Heart right ventricle (tissue), 16 donors: ENCODE data around the gene ANLN. TPM values are rescaled to one million over a fixed set of nuclear protein-coding genes. Genes with fewer than 3 reads are reported as not detected.

Experiments used
- ATAC-seq, 8 donors: fragments of 200-7000 bp; cut with Tn5 transposase; one replicate each; pipeline ENCODE4 v1.9.1; 2020; ENCODE audit warnings: mild to moderate bottlenecking in 8 of 8, moderate library complexity in 8 of 8, moderate number of reproducible peaks in 1 of 8
- DNase-seq, 2 donors: peaks; one replicate each; pipeline ENCODE4 v3.0.0-alpha.2; 2020
- H3K27ac ChIP-seq, 10 donors: fragments of 200-600 bp; sonication (generic) in 2 of 10; one replicate each; pipeline versions ENCODE4 v1.5.0 to v1.8.0; 2020 to 2022; ENCODE audit warnings: mild to moderate bottlenecking in 3 of 10
- H3K27me3 ChIP-seq, 7 donors: fragments of 200-600 bp; one replicate each; pipeline ENCODE4 v1.8.0; 2021 to 2022; ENCODE audit warnings: mild to moderate bottlenecking in 2 of 7
- H3K36me3 ChIP-seq, 9 donors: fragments of 200-600 bp; sonication (generic) in 1 of 9; one replicate each; pipeline versions ENCODE4 v1.5.0 to v1.8.0; 2020 to 2022; ENCODE audit warnings: mild to moderate bottlenecking in 2 of 9
- H3K4me1 ChIP-seq, 9 donors: fragments of 200-600 bp; sonication (generic) in 1 of 9; one replicate each; pipeline versions ENCODE4 v1.5.0 to v1.8.0; 2020 to 2022; ENCODE audit warnings: mild to moderate bottlenecking in 4 of 9
- H3K4me3 ChIP-seq, 10 donors: fragments of 200-600 bp; sonication (generic) in 2 of 10; one replicate each; pipeline versions ENCODE4 v1.5.0 to v1.8.0; 2020 to 2022; ENCODE audit warnings: mild to moderate bottlenecking in 7 of 10, moderate library complexity in 2 of 10
- H3K9me3 ChIP-seq, 11 donors: fragments of 200-600 bp in 10 of 11; sonication (generic) in 2 of 11; one replicate each; pipeline versions ENCODE4 v1.5.0 to v1.8.0; 2013 to 2022; ENCODE audit warnings: mild to moderate bottlenecking in 2 of 11, control low read depth in 1 of 11, moderate library complexity in 1 of 11
- WGBS, 2 donors: extraction: QIAGEN DNeasy Blood & Tissue Kit; methylation state at CpG; one replicate each; pipeline ENCODE4 v1.1.7; 2013; ENCODE audit warnings: inconsistent platforms in 1 of 2; 5-methylcytosine and 5-hydroxymethylcytosine counted together
- intact Hi-C, 10 donors: fragments of 100-400 bp; cut with DNase I; formaldehyde crosslinking; loops; one replicate each; pipeline versions ENCODE4 v1.11.1 to v1.14.2; 2022
- polyA plus RNA-seq, 2 donors: library from polyadenylated mRNA; stranded (reverse); fragments of 200-250 nt; gene quantifications; one replicate each; pipeline ENCODE4 v1.2.3, GENCODE V29; 2013
- total RNA-seq, 10 donors: library from RNA; stranded (reverse); fragmentation: NEBNext Ultra II Directional in 3 of 10; extraction: Animal tissue kit (Norgen Biotek cat#: 25700) in 3 of 10; gene quantifications; one replicate each; pipeline versions ENCODE4 v1.2.1 to v1.2.4, GENCODE V29; 2021 to 2023
- TF ChIP-seq, protein P1 (sequence below), 9 donors: fragments of 200-600 bp; sonication (generic) in 2 of 9; IDR thresholded peaks; one replicate each; pipeline versions ENCODE4 v1.5.0 to v1.8.0; 2021 to 2022; ENCODE audit warnings: antibody characterized with exemption in 9 of 9, mild to moderate bottlenecking in 5 of 9, moderate library complexity in 1 of 9
- donor health status: Arrhythmogenic right ventricular cardiomyopathy.
- donor health status: ischemic (EF 13 %, LVEDD 7.1; RV severe dilation, severe dysfunction).
- donor health status: healthy with polysubstance abuse.
- donor health status: DM: no; HTN: yes; CAD: no.
- donor health status: DM: no; HTN: no; CAD: no.
- donor health status: ischemic (EF 25% LVEDD 6.9; RV normal size, moderate dysfunction).
- donor health status: ischemic (EF 25% LVEDD 5.7; RV mildly dilated, moderate dysfunction).
- donor health status: healthy.
- donor health status: DM: yes; HTN: yes; CAD: no.
- donor health status: Ischemic cardiomyopathy.
- donor health status: ischemic (EF 35%, LVEDD 5.7; RV mildly dilated, moderate dysfunction).
- donor health status: nonischemic (EF 11% LVEDD 7.7; RV severe dilation, severe dysfunction).
- donor health status: DM: yes; HTN: yes; CAD: no.
- donor health status: PGD.
- donor health status: ischemic (EF 29% LVEDD 5.4; RV normal size, mild dysfunction).
- donor health status: nonischemic (EF 23%, LVEDD 6.1; RV moderate dilation, normal function).

Gene ANLN
- total and polyA plus RNA-seq, 12 donors = 0.38 to 13.4 (median 1.9) TPM

DNA sequence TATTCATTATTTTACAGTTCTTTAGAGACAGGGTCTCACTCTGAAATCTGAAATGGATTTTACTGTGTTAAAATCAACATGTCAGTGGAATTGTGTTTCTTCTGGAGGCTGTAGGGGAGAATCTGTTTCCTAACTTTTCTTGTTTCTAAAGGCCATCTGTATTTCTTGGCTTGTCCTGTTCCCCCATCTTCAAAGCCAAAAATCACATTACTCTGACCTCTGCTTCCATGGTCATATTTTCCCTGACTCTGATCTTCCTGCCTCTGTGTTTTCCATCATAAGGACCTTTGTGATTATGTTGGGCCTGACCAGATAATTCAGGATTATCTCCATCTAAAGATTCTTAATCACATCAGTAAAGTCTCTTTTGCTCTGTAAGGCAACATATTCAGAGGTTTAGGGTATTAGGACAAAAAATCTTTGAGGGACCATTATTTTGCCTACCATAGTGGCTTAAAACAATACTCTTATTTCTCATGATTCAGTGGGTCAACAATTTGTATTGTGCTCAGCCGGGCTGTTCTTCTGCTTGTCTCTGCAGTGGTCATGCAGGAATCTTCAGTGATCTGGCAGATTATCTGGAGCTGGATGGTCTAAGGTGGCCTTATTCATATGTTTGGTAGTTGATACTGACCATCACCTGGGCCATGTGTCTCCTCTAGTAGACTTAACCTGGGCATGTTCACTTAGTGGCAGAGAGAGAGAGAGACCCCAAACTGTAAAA, 5.7 kb downstream of the ANLN start:
- 90 to 100% methylated on average over 1 of the region's 1 CpG for WGBS, 2 donors
- ATAC-seq = no peak

DNA sequence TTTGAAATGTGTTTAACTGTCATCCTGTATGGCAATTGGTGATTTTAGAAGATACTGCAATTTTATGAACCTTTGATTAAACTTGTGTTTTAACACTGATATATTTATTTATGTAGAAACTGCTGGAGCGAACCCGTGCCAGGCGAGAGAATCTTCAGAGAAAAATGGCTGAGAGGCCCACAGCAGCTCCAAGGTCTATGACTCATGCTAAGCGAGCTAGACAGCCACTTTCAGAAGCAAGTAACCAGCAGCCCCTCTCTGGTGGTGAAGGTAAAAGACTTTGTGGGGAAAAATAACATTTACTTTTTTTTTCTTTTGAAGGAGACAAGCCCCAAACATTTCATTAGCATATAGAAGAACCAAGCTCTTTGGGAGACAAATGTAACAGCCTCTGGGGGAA, 6.5 kb downstream of the ANLN start:
- peaks cover 0 to 8% (median 0%) of the 10 kb centered on the region in 11 donors for H3K9me3 ChIP-seq
- TF ChIP-seq, protein P1, sequence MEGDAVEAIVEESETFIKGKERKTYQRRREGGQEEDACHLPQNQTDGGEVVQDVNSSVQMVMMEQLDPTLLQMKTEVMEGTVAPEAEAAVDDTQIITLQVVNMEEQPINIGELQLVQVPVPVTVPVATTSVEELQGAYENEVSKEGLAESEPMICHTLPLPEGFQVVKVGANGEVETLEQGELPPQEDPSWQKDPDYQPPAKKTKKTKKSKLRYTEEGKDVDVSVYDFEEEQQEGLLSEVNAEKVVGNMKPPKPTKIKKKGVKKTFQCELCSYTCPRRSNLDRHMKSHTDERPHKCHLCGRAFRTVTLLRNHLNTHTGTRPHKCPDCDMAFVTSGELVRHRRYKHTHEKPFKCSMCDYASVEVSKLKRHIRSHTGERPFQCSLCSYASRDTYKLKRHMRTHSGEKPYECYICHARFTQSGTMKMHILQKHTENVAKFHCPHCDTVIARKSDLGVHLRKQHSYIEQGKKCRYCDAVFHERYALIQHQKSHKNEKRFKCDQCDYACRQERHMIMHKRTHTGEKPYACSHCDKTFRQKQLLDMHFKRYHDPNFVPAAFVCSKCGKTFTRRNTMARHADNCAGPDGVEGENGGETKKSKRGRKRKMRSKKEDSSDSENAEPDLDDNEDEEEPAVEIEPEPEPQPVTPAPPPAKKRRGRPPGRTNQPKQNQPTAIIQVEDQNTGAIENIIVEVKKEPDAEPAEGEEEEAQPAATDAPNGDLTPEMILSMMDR (IDR thresholded peaks at IDR 0.05) = no peak
- DNase-seq (no peak), ATAC-seq (no peak)
- no peak overlapping the region for H3K4me3 ChIP-seq
- H3K27me3 ChIP-seq = peaks cover 0 to 3% (median 0%) of the 10 kb centered on the region in 7 donors
- 94 to 98% methylated on average over 4 of the region's 4 CpGs for WGBS, 2 donors
- no peak overlapping the region for H3K27ac ChIP-seq
- intact Hi-C loops = no loop called here
- H3K4me1 ChIP-seq = peaks cover 0 to 12% (median 5%) of the 10 kb centered on the region in 9 donors
- peaks cover 0 to 18% (median 0%) of the 10 kb centered on the region in 9 donors for H3K36me3 ChIP-seq

More for the DNA sequence above, 5.7 kb downstream of the ANLN start:
- H3K4me1 ChIP-seq = peaks cover under 1 to 20% (median 12%) of the 10 kb centered on the region in 9 donors
- intact Hi-C loops = no loop called here
- H3K36me3 ChIP-seq = peaks cover 0 to 18% (median 0%) of the 10 kb centered on the region in 9 donors
- no peak overlapping the region for H3K4me3 ChIP-seq
- DNase-seq = no peak
- TF ChIP-seq, protein P1 (IDR thresholded peaks at IDR 0.05) = no peak
- peaks cover 0 to 3% (median 0%) of the 10 kb centered on the region in 7 donors for H3K27me3 ChIP-seq
- H3K27ac ChIP-seq = no peak overlapping the region
- peaks cover 0 to 8% (median 0%) of the 10 kb centered on the region in 11 donors for H3K9me3 ChIP-seq

DNA sequence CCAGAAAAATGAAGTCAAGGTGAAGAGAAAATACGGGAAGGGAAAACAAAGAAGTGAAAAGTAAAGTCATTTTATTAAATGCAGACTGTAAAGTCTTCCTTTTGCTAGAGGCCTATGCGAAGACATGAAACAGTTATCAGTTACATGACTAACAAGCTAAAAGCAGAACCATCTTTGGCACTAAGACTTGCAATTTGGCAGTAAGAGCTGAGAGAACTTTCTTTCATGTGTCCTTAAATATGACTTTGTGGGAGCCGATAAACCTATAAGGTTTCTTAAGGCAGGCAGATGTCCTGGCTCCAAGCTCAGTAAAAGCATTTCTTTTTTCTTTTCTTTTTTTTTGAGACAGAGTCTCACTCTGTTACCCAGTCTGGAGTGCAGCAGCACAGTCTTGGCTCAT, 10.4 kb downstream of the ANLN start:
- Histone ChIP-seq H3K9me3 (peaks cover 0 to 8% (median 0%) of the 10 kb centered on the region in 11 donors), H3K27me3 (peaks cover 0 to 3% (median 0%) of the 10 kb centered on the region in 7 donors), H3K27ac (no peak overlapping the region), H3K36me3 (peaks cover 0 to 25% (median 0%) of the 10 kb centered on the region in 9 donors), H3K4me1 (peaks cover 0 to under 1% (median 0%) of the 10 kb centered on the region in 9 donors), H3K4me3 (no peak overlapping the region)
- no peak for ATAC-seq
- TF ChIP-seq, protein P1 (IDR thresholded peaks at IDR 0.05) = no peak
- no peak for DNase-seq
- WGBS, 2 donors = 88 to 89% methylated on average over 3 of the region's 3 CpGs
- intact Hi-C loops = no loop called here

DNA sequence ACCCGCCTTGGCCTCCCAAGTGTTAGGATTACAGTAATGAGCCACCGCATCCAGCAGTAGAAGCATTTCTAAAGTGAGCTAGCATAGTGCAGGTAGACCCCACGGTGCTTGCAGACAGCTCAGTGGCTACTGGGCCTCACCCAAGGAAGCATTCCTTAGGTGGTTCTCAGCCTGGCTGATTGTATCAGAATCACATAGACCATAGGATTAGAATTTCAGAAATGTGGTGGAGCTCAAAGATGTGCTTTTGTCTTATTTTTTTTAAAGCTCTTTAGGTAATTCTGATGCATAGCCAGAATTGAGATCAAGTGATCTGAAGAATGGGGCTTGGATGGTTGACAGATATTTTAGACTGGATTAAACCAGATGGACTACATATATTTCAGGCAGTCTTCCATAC, 10.9 kb downstream of the ANLN start:
- Histone ChIP-seq H3K36me3 (peaks cover 0 to 25% (median 0%) of the 10 kb centered on the region in 9 donors), H3K4me1 (peaks cover 0 to 4% (median 0%) of the 10 kb centered on the region in 9 donors), H3K27me3 (peaks cover 0 to 3% (median 0%) of the 10 kb centered on the region in 7 donors), H3K4me3 (no peak overlapping the region), H3K27ac (no peak overlapping the region), H3K9me3 (peaks cover 0 to 2% (median 0%) of the 10 kb centered on the region in 11 donors)
- DNase-seq (no peak), ATAC-seq (no peak)
- 83 to 97% methylated on average over 3 of the region's 3 CpGs for WGBS, 2 donors
- intact Hi-C loops = no loop called here
- TF ChIP-seq, protein P1 (IDR thresholded peaks at IDR 0.05) = no peak
